Liver (tissue), 9 donors: ENCODE data around the gene YY1. TPM values are rescaled to one million over a fixed set of nuclear protein-coding genes. Genes with fewer than 3 reads are reported as not detected.

Source experiments
- DNase-seq: peaks from one replicate; pipeline ENCODE4 v3.0.0-alpha.2; 2017; ENCODE audit warnings: low spot score
- H3K27ac ChIP-seq, 2 donors: one replicate each; pipeline ENCODE4 v1.7.0; 2013; ENCODE audit warnings: inconsistent platforms in 2 of 2, low read length in 2 of 2, control low read depth in 1 of 2, low read depth in 1 of 2, mild to moderate bottlenecking in 1 of 2
- H3K27me3 ChIP-seq, 4 donors: one replicate each; pipeline versions ENCODE4 v1.6.1 to v1.7.0; 2013; ENCODE audit warnings: low read length in 3 of 4, inconsistent platforms in 1 of 4, mild to moderate bottlenecking in 1 of 4, moderate library complexity in 1 of 4; ENCODE audit not compliant: control insufficient read depth in 4 of 4, insufficient read depth in 4 of 4
- H3K36me3 ChIP-seq, 4 donors: one replicate each; pipeline versions ENCODE4 v1.6.1 to v1.7.0; 2013; ENCODE audit warnings: low read length in 3 of 4, mild to moderate bottlenecking in 3 of 4, low read depth in 1 of 4, moderate library complexity in 1 of 4; ENCODE audit not compliant: control insufficient read depth in 4 of 4, insufficient read depth in 3 of 4
- H3K4me1 ChIP-seq, 4 donors: one replicate each; pipeline versions ENCODE4 v1.6.1 to v1.7.0; 2013; ENCODE audit warnings: low read length in 3 of 4, mild to moderate bottlenecking in 3 of 4, moderate library complexity in 1 of 4; ENCODE audit not compliant: control insufficient read depth in 4 of 4, insufficient read depth in 4 of 4
- H3K4me3 ChIP-seq, 3 donors: one replicate each; pipeline versions ENCODE4 v1.6.1 to v1.7.0; 2013; ENCODE audit warnings: low read length in 3 of 3, control low read depth in 1 of 3, low read depth in 1 of 3, mild to moderate bottlenecking in 1 of 3
- H3K9ac ChIP-seq, 2 donors: one replicate each; pipeline ENCODE4 v1.7.0; 2013; ENCODE audit warnings: low read length in 2 of 2, mild to moderate bottlenecking in 2 of 2, moderate library complexity in 2 of 2, control low read depth in 1 of 2, low read depth in 1 of 2
- H3K9me3 ChIP-seq, 4 donors: one replicate each; pipeline versions ENCODE4 v1.6.1 to v1.7.0; 2013; ENCODE audit warnings: low read length in 3 of 4; ENCODE audit not compliant: control insufficient read depth in 4 of 4
- CTCF ChIP-seq: fragments of 150-350 bp; IDR thresholded peaks from 2 replicates; pipeline ENCODE4 v1.5.1; 2017; ENCODE audit warnings: improper control_type of control experiment, low read depth, low read length; ENCODE audit not compliant: missing input control
- EGR1 ChIP-seq, 2 donors: IDR thresholded peaks; 2 replicates each; pipeline ENCODE4 v1.6.1; 2016 to 2018; ENCODE audit warnings: antibody characterized with exemption in 2 of 2, low read depth in 2 of 2
- FOXA1 ChIP-seq: IDR thresholded peaks from 2 replicates; pipeline ENCODE4 v1.6.1; 2016; ENCODE audit warnings: antibody characterized with exemption
- FOXA2 ChIP-seq: IDR thresholded peaks from 2 replicates; pipeline ENCODE4 v1.6.1; 2016; ENCODE audit warnings: antibody characterized with exemption
- GABPA ChIP-seq, 2 donors: IDR thresholded peaks in 1 of 2; conservative IDR thresholded peaks in 1 of 2; 2 replicates each; pipeline ENCODE4 v1.6.1; 2016; ENCODE audit warnings: antibody characterized with exemption in 2 of 2, mild to moderate bottlenecking in 1 of 2, moderate library complexity in 1 of 2
- HNF4A ChIP-seq, 2 donors: conservative IDR thresholded peaks; 2 replicates each; pipeline ENCODE4 v1.6.1; 2016; ENCODE audit warnings: antibody characterized with exemption in 2 of 2, mild to moderate bottlenecking in 2 of 2
- HNF4G ChIP-seq: IDR thresholded peaks from 2 replicates; pipeline ENCODE4 v1.6.1; 2016; ENCODE audit warnings: antibody characterized with exemption
- JUND ChIP-seq, 2 donors: IDR thresholded peaks; 2 replicates each; pipeline ENCODE4 v1.6.1; 2016; ENCODE audit warnings: antibody characterized with exemption in 2 of 2
- MAX ChIP-seq: IDR thresholded peaks from 2 replicates; pipeline ENCODE4 v1.6.1; 2016; ENCODE audit warnings: antibody characterized with exemption
- NR2F2 ChIP-seq: IDR thresholded peaks from 2 replicates; pipeline ENCODE4 v1.6.1; 2016; ENCODE audit warnings: antibody characterized with exemption
- RAD21 ChIP-seq, 2 donors: IDR thresholded peaks; 2 replicates each; pipeline ENCODE4 v1.6.1; 2016; ENCODE audit warnings: antibody characterized with exemption in 2 of 2, mild to moderate bottlenecking in 2 of 2
- REST ChIP-seq: IDR thresholded peaks from 2 replicates; pipeline ENCODE4 v1.6.1; 2016; ENCODE audit warnings: antibody characterized with exemption, mild to moderate bottlenecking
- RXRA ChIP-seq, 2 donors: IDR thresholded peaks; 2 replicates each; pipeline ENCODE4 v1.6.1; 2017 to 2018; ENCODE audit warnings: antibody characterized with exemption in 2 of 2, mild to moderate bottlenecking in 1 of 2
- SP1 ChIP-seq: IDR thresholded peaks from 2 replicates; pipeline ENCODE4 v1.6.1; 2018; ENCODE audit warnings: antibody characterized with exemption, mild to moderate bottlenecking
- TAF1 ChIP-seq: conservative IDR thresholded peaks from 2 replicates; pipeline ENCODE4 v1.6.1; 2016; ENCODE audit warnings: antibody characterized with exemption, mild to moderate bottlenecking
- YY1 ChIP-seq: IDR thresholded peaks from 2 replicates; pipeline ENCODE4 v1.6.1; 2016; ENCODE audit warnings: antibody characterized with exemption, mild to moderate bottlenecking
- ZBTB33 ChIP-seq: IDR thresholded peaks from 2 replicates; pipeline ENCODE4 v1.6.1; 2016; ENCODE audit warnings: antibody characterized with exemption
- WGBS: extraction: QIAGEN DNeasy Blood & Tissue Kit; methylation state at CpG from one replicate; pipeline ENCODE4 v1.1.7; 2013; 5-methylcytosine and 5-hydroxymethylcytosine counted together
- polyA plus RNA-seq, 2 donors: library from polyadenylated mRNA; stranded (reverse) in 1 of 2; unstranded in 1 of 2; fragments of 200-250 nt in 1 of 2; fragments of >200 nt in 1 of 2; fragmentation: Nextera tagmentation in 1 of 2; extraction: Ambion mirVana in 1 of 2; gene quantifications; one replicate each; pipeline versions ENCODE4 v1.2.1 to v1.2.3, GENCODE V29; 2013 to 2015
- total RNA-seq, 2 donors: library from RNA; depleted of rRNA; stranded (reverse); fragments of >200 nt; gene quantifications; one replicate each; pipeline ENCODE4 v1.2.3, GENCODE V29; 2014
- TF ChIP-seq, protein P1 (sequence below): IDR thresholded peaks from 2 replicates; pipeline ENCODE4 v1.6.1; 2016; ENCODE audit warnings: antibody characterized with exemption
- donor health status: healthy.
- donor health status: healthy.
- donor health status: healthy.
- donor health status: healthy.
- donor health status: healthy.

The YY1 gene
- total and polyA plus RNA-seq, 4 donors: 15.8 to 37.4 (median 28.8) TPM

- Histone ChIP-seq H3K9ac (no peak overlapping the region), H3K4me3 (no peak overlapping the region), H3K27me3 (no peaks in the 10 kb centered on the region), H3K27ac (no peak overlapping the region), H3K9me3 (no peaks in the 10 kb centered on the region), H3K36me3 (peaks cover 0 to 2% (median 0%) of the 10 kb centered on the region in 4 donors), H3K4me1 (peaks cover 0 to 5% (median under 1%) of the 10 kb centered on the region in 4 donors)
- 89% methylated on average over 14 of the region's 14 CpGs for WGBS
- no peak for TF ChIP-seq YY1
- no peak for TF ChIP-seq RAD21 (IDR thresholded peaks at IDR 0.05)
- TF ChIP-seq TAF1: no peak
- TF ChIP-seq FOXA1: no peak
- no peak for DNase-seq
These were observed 54.7 kb downstream of the YY1 start for GRCh38 chr14:100293497-100294212.

- H3K27ac ChIP-seq: no peak overlapping the region
- no peak overlapping the region for H3K4me3 ChIP-seq
- H3K9me3 ChIP-seq: no peaks in the 10 kb centered on the region
- no peak overlapping the region for H3K9ac ChIP-seq
- no peaks in the 10 kb centered on the region for H3K27me3 ChIP-seq
- peaks cover 0 to 2% (median 0%) of the 10 kb centered on the region in 4 donors for H3K36me3 ChIP-seq
- DNase-seq: no peak
- 92% methylated on average over 12 of the region's 12 CpGs for WGBS
- H3K4me1 ChIP-seq: peaks cover 0 to 5% (median under 1%) of the 10 kb centered on the region in 4 donors
- TF ChIP-seq JUND (IDR thresholded peaks at IDR 0.05): no peak
- no peak for TF ChIP-seq ZBTB33
- TF ChIP-seq REST: no peak
- no peak for TF ChIP-seq HNF4G
- TF ChIP-seq TAF1: no peak
- no peak for TF ChIP-seq GABPA (IDR thresholded peaks at IDR 0.05 in 1 of 2, conservative IDR thresholded peaks at IDR 0.05 in 1 of 2)
- TF ChIP-seq HNF4A (conservative IDR thresholded peaks at IDR 0.05): no peak
- TF ChIP-seq FOXA2: no peak
- no peak for TF ChIP-seq SP1
- no peak for TF ChIP-seq RXRA (IDR thresholded peaks at IDR 0.05)
- no peak for TF ChIP-seq EGR1 (IDR thresholded peaks at IDR 0.05; ENCODE audit: low read depth in 2 of 2)
- no peak for TF ChIP-seq NR2F2
- TF ChIP-seq MAX: no peak
- TF ChIP-seq FOXA1: no peak
- TF ChIP-seq, protein P1, sequence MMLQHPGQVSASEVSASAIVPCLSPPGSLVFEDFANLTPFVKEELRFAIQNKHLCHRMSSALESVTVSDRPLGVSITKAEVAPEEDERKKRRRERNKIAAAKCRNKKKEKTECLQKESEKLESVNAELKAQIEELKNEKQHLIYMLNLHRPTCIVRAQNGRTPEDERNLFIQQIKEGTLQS: no peak
- no peak for TF ChIP-seq RAD21 (IDR thresholded peaks at IDR 0.05)
- no peak for TF ChIP-seq YY1
- no peak for TF ChIP-seq CTCF
These were observed 55.4 kb downstream of the YY1 start for GRCh38 chr14:100294213-100294962.
